Endothelial cell of coronary artery (primary cell): ENCODE data around the gene MTUS2. TPM values are rescaled to one million over a fixed set of nuclear protein-coding genes. Genes with fewer than 3 reads are reported as not detected.

Experiments used
- total RNA-seq: library from RNA; depleted of rRNA; stranded (reverse); fragments of >200 nt; gene quantifications from 2 replicates; pipeline ENCODE4 v1.2.3, GENCODE V29; 2014

Gene MTUS2
- under 0.01 TPM in 2 replicates for total RNA-seq

GRCh38 chr13:28820099-28821051, at the start of gene MTUS2:
MTUS2 (plus strand) TSS chr13:28820339.

Other genes starting within 250 kb of the MTUS2 start
- 101 and 129 TPM in 2 replicates for gene POMP, start 161.2 kb upstream of the MTUS2 start, total RNA-seq
- gene SLC46A3, start 101.4 kb upstream of the MTUS2 start, total RNA-seq = 13.0 and 15.4 TPM in 2 replicates